ENCODE data around the gene NUP210L. TPM values are rescaled to one million over a fixed set of nuclear protein-coding genes. Genes with fewer than 3 reads are reported as not detected.
A peak's percentile ranks its signal among the peaks of the same experiment; 100 is the strongest.

Gene NUP210L
- total and polyA plus RNA-seq, 9 of the 15 experiments (the other 6 are each of a cell fraction or from before 2014, with no cell fraction given) = 0.01 to 0.04 TPM; not detected in 7

GRCh38 chr1:153990468-153991150 is 164.3 kb downstream of the NUP210L start, which contains the start of gene RPS27 (continued):
- TF ChIP-seq ZBTB7A (IDR thresholded peaks at IDR 0.05; ENCODE audit: borderline replicate concordance, control insufficient read depth, low read depth, low read length) = peak; percentile 80
- no peak for TF ChIP-seq RBM15 (IDR thresholded peaks at IDR 0.05; ENCODE audit: insufficient read depth, low read length)
- TF ChIP-seq EP300 (IDR thresholded peaks at IDR 0.05; ENCODE audit: low read length) = peak; percentile 53; the same call in 1 of the 2 replicates
- no peak for TF ChIP-seq ZNF140 (CRISPR knock-in tag; IDR thresholded peaks at IDR 0.05)
- TF ChIP-seq KLF13 (tag; IDR thresholded peaks at IDR 0.05; ENCODE audit: borderline replicate concordance, low read depth) = peak; percentile 36; the same call in 1 of the 2 replicates
- TF ChIP-seq KLF10 (CRISPR knock-in tag; IDR thresholded peaks at IDR 0.05) = no peak
- no peak for TF ChIP-seq PCBP1 (IDR thresholded peaks at IDR 0.05; ENCODE audit: low read depth, low read length, poor library complexity, severe bottlenecking)
- TF ChIP-seq TRIM25 (IDR thresholded peaks at IDR 0.05; ENCODE audit: borderline replicate concordance) = no peak
- no peak for TF ChIP-seq CCAR2 (IDR thresholded peaks at IDR 0.05; ENCODE audit: low read depth, low read length)
- TF ChIP-seq NFXL1 (CRISPR knock-in tag; IDR thresholded peaks at IDR 0.05) = no peak
- TF ChIP-seq ZNF76 (CRISPR knock-in tag; IDR thresholded peaks at IDR 0.05; ENCODE audit: borderline replicate concordance) = 0 out of 2 replicates have a peak, but pooled peaks have one; percentile 27
- TF ChIP-seq FOXP1 (CRISPR knock-in tag; IDR thresholded peaks at IDR 0.05) = peak; percentile 89
- TF ChIP-seq FOXJ2 (tag; IDR thresholded peaks at IDR 0.05) = peak; percentile 10; the same call in 1 of the 2 replicates
- TF ChIP-seq PYGO2 (tag; IDR thresholded peaks at IDR 0.05) = 0 out of 2 replicates have a peak, but pooled peaks have one; percentile 42
- no peak for TF ChIP-seq RFX7 (CRISPR knock-in tag; IDR thresholded peaks at IDR 0.05)
- no peak for TF ChIP-seq ZNF764 (CRISPR knock-in tag; IDR thresholded peaks at IDR 0.05; ENCODE audit: low read depth)
- no peak for TF ChIP-seq JUNB (CRISPR knock-in tag; conservative IDR thresholded peaks at IDR 0.05)
- no peak for TF ChIP-seq RBM17 (IDR thresholded peaks at IDR 0.05; ENCODE audit: borderline replicate concordance, low read depth, low read length)
- TF ChIP-seq, protein P1, sequence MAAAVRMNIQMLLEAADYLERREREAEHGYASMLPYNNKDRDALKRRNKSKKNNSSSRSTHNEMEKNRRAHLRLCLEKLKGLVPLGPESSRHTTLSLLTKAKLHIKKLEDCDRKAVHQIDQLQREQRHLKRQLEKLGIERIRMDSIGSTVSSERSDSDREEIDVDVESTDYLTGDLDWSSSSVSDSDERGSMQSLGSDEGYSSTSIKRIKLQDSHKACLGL (CRISPR knock-in tag; IDR thresholded peaks at IDR 0.05; ENCODE audit: borderline replicate concordance, poor library complexity, severe bottlenecking) = peak; percentile 20
- peak; percentile 100 for TF ChIP-seq KDM5B (IDR thresholded peaks at IDR 0.05; ENCODE audit: insufficient replicate concordance, low read depth, low read length)
- no peak for TF ChIP-seq MYNN (IDR thresholded peaks at IDR 0.05)
- no peak for TF ChIP-seq MYNN (CRISPR knock-in tag; IDR thresholded peaks at IDR 0.05)
- peak; percentile 96 for TF ChIP-seq GABPA (tag; conservative IDR thresholded peaks at IDR 0.05; ENCODE audit: low read depth)
- no peak for TF ChIP-seq NFATC3 (IDR thresholded peaks at IDR 0.05)
- no peak for TF ChIP-seq POU5F1 (IDR thresholded peaks at IDR 0.05; ENCODE audit: borderline replicate concordance, low read depth, low read length, partially characterized antibody)
- TF ChIP-seq HDAC8 (tag; IDR thresholded peaks at IDR 0.05) = no peak
- no peak for TF ChIP-seq TGIF2 (CRISPR knock-in tag; IDR thresholded peaks at IDR 0.05)
- no peak for TF ChIP-seq SAFB (IDR thresholded peaks at IDR 0.05; ENCODE audit: borderline replicate concordance, low read depth, low read length)

Measured in K562 (cell line).